Measurements from ENCODE around the gene GPRC6A.
"Not testable (repeated sequence)": the region's sequence is repeated elsewhere in the genome, so short reads cannot be mapped to it uniquely, and the experiment has no call there.

The GPRC6A gene, protein sequence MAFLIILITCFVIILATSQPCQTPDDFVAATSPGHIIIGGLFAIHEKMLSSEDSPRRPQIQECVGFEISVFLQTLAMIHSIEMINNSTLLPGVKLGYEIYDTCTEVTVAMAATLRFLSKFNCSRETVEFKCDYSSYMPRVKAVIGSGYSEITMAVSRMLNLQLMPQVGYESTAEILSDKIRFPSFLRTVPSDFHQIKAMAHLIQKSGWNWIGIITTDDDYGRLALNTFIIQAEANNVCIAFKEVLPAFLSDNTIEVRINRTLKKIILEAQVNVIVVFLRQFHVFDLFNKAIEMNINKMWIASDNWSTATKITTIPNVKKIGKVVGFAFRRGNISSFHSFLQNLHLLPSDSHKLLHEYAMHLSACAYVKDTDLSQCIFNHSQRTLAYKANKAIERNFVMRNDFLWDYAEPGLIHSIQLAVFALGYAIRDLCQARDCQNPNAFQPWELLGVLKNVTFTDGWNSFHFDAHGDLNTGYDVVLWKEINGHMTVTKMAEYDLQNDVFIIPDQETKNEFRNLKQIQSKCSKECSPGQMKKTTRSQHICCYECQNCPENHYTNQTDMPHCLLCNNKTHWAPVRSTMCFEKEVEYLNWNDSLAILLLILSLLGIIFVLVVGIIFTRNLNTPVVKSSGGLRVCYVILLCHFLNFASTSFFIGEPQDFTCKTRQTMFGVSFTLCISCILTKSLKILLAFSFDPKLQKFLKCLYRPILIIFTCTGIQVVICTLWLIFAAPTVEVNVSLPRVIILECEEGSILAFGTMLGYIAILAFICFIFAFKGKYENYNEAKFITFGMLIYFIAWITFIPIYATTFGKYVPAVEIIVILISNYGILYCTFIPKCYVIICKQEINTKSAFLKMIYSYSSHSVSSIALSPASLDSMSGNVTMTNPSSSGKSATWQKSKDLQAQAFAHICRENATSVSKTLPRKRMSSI

DNA sequence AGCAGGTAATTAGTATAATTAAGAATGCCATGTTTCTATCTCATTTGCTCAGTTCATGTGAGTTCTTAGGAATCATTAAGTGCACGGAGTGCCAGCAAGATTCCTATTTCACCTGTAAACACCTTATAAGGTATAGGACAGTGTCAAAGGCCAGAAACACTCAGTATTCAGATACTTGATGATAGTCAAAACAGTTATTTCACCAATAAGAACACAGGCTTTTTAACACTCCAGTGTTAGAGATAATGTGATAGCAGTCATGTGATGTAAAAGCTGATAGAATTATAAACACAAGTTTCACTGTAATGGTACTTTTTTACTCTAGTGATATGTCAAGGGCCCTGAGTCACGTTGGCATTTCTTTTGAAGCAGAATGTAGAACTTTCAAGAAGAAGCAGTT, at the start of gene GPRC6A:
Gene GPRC6A (minus strand): TSS at position 101 of the 400 bp plus-strand sequence. CDS start 70 bp downstream, at position 31.
- DNase-seq (ENCODE audit: low read depth): no peak

DNA sequence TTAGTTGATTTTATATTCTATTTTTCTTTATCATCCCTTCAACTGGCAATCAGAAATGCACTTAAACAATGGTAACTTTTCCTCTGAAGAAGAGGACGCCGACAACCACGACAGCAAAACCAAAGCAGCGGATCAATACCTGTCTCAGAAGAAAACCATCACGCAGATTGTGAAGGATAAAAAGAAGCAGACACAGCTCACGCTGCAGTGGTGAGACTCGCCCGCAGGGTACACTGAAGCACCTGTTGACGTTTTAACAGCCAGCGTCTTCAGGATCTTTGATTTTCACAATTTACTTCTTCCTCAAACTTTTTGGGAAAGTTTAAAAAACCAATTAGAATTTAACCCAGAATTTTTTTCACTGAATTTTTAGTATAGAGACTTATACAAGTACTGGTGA, 48.9 kb upstream of the GPRC6A start:
- no peak for DNase-seq (ENCODE audit: low read depth)

DNA sequence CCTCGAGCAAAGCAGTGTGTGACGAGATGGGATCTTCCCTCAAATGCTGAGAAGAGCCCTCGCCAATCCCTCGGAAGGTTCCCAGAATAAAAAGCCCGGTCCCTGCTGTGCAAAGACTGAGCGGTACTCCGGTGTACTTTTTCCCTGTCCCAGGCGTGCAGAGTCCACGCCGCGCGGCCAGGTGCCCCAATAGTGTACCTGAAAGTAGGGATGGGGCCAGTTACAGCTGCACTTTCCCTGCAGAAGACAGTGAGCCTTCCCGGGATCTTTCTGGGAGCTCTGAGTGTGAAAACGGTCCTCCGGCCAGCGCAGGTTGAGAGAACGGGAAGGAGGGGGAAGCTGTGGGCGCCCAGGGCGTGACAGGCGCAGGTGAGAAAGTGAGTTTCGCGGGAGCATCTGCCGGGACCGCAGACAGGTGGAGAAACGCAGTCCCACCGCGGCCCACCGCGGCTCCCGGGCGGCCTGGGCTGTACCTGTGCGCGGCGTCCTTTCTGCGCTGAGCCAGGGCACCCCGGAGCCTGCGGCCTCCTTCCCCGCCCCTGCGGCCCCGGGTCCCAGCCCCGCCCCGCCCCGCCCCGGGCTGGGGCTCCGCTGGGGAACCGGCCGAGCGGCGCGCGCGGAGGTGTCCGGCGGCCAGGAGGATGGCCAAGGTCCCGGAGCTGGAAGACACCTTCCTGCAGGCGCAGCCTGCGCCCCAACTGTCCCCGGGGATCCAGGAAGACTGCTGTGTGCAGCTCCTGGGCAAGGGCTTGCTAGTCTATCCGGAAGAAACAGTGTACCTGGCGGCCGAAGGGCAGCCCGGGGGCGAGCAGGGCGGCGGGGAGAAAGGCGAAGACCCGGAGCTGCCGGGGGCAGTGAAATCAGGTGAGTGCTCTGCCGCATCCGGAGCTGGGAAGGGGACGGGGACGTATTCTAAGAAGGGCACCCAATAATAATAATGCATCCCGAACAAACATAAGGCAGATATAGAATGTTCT, 48.0 kb upstream of the GPRC6A start, which contains the start of gene RFX6:
Gene RFX6 (plus strand): TSS at position 608 of the 977 bp plus-strand sequence. CDS start 34 bp downstream, at position 642.
- DNase-seq (ENCODE audit: low read depth): no peak

DNA sequence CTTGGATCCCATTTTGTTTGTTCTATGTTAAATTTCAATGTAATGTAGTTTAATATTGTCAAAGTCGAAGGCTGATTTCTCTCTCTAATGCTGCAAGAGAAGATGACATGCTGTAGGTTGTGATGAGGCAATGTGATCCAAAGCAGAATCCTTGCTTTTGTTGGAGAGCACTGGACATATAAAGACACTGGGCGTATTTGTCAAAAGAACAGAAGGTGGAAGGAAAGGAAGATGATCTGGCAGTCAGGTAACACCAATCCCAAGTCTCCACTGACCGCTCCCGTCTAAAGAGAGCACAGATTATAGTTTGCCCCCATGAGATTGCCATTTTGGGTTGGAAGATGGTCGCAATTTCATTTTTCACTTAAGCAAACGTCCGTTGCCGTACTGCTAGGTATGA, 47.2 kb upstream of the GPRC6A start:
- no peak for DNase-seq (ENCODE audit: low read depth)

DNA sequence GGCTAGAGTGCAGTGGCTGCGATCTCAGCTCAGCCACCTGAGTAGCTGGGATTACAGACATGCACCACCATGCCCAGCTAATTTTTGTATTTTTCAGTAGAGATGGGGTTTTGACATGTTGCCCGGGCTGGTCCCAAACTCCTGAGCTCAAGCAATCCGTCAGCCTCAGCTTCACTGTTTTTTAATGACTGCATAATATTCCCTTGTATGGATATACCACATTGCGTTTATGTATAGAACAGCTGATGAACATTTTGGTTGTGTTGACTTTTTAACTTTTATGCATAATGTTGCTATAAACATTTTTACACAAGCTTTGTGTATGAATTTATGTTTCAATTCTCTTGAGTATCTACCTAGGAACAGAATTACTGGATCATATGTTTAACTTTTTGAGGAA, 43.9 kb upstream of the GPRC6A start:
- DNase-seq (ENCODE audit: low read depth): no peak

DNA sequence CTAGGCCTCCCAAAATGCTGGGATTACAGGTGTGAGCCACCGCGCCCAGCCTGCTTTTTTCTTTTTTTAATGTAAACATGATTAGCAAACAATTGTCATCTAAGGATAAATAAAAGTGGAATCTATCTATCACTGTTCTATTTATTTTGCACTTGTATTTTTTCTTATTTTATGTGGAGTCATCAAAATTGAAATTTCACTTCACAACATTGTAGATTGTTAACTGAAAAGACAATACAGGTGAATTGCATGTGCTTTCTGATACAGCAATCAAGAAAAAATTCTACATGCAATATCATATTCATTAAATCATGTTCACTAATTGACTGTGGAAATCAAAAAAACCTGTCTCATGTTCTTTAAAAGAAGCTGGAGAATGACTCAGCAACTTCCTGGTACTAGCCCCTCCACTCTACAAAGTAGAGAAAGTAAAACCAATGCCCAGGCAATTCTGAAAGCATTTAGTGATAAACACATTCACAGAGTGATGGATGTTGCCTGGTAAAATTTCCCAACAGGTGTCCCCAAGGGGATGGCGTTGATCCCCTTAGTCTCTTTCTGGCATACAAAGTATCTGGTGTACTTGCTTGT, 37.5 kb upstream of the GPRC6A start:
- no peak for DNase-seq (ENCODE audit: low read depth)

DNA sequence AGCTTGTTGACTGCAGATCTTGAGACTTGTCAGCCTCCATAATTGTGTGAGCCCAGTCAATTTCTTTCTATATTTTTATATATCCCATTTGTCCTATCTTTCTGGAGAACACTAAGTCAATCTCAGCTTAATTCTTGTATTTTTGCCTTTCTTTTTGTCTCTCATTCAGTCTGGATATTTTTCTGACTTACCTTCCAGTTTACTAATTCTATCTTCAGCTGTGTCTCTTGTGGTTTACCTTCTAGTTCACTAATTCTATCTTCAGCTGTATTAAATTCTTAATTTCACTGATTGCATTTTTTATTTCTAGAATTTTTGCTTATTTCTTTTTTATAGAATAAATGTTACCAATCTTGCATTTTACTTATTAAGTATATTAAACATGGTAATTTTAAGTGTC, 30.4 kb upstream of the GPRC6A start:
- no peak for DNase-seq (ENCODE audit: low read depth)

DNA sequence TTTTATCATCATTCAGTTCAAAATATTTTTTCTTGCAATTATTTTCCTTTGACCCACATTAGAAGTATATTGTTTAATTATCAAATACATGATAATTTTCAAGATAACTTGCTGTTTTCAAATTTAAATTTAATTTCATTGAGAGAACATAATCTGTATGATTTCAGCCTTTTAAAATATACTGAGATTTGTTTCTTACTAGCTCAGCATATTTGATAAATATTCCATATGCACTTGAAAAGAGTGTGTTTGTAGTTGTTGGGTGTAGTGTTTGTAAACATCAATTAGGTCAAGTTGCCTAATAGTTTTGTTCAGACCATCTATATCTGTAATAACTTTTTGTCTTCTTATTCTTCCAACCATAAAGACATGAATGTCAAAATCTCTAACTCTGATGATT, 29.2 kb upstream of the GPRC6A start:
- no peak for DNase-seq (ENCODE audit: low read depth)

DNA sequence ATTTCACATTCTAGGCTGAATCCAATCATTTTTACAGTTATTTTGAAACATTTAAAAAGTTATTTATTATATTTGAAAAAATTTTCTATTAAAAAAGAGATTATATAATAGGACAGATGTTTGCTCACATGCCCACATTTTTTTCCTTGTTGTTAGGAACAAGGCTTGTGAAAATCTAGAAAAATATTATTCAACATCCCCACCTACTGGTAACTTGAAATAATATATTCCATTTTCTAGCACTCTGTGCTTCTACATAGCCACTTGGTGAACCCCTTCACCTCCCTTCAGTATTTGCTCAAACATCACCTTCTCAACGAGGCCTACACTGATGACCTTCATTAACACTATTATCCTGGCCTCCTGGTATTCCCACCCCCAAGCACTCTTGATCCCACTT, 18.3 kb upstream of the GPRC6A start:
- no peak for DNase-seq (ENCODE audit: low read depth)

DNA sequence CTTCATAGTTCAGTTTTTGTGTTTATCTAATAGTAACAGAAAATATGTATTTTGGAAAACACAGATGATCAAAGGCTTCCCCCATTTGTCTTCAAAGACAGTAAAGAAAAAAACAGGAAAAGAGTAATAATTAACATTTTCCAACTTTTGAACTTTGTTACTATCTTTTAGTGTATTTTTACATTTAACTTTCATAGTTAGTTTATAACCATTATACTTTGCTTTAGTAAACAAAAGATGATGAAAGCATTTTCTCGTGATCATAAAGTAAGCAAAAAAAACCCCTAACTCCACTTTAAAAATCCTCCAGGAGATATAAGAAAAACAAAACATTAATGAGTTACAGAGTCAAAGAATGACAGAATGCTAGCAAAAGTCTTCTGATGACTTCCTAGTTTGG, 13.6 kb upstream of the GPRC6A start:
- DNase-seq (ENCODE audit: low read depth): no peak

DNA sequence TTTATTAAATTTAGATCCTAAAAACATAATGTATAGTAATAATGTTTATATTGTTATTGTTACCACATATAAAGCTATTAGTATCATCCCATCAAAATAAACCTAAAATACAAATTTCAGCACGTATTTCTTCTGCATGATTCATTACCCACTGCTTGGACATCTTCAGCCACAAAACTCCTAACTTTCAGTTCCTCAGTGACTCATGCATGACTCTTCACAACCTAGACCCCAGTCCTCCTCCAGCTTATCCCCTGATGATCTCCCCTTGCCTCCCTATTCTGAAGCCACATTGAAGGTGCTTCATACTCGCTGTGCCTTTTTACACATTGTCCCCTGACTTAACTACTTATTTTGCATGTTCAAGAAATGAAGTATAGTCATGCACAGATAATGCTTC, 11.2 kb upstream of the GPRC6A start:
- no peak for DNase-seq (ENCODE audit: low read depth)

DNA sequence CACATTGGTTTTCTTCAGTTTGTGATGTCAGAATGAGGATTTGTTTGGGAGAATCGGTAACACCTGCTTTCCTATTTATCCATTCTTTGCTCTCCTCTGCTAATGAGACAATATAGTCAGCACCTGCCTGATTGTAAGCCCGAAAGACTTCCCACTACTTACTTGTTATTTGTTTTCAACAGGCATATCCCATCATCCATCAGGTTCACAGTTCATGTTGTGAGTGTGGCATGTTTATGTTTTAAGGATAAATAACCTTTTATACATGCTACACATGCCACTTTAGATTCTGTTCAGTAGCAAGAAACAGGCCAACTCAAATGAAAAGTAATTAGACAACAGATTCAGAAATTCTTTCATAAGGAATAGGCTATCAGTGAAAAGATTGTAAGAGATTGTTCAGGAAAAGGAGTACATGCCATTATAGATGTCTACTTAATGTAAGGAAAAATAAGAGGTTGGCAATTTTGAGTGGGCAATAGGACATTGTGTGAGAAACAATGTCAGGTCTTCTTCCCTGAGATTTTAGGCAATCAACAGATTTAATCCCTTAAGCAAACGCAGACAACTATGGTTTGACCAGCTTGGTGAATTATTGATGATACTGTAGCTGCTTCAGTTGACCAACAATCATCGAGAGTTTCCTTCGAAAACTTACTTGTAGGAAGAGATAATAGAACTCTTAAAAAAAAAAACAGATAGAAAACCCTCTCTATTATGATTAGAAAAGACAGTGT, 7.9 kb upstream of the GPRC6A start:
- no peak for DNase-seq (ENCODE audit: low read depth)

DNA sequence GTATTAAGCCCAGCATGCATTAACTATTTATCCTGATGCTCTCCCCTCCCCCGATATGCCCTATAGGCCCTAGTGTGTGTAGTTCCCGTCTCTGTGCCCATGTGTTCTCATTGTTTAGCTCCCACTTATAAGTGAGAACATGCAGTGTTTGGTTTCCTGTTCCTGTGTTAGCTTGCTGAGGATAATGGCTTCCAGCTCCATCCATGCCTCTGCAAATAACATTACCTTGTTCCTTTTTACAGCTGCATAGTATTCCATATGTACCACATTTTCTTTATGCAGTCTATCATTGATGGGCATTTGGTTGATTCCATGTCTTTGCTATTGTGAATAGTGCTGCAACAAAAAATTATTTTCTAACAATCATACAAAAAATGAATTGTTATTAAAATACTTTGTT, 5.6 kb upstream of the GPRC6A start:
- not testable (repeated sequence) for DNase-seq (ENCODE audit: low read depth)

DNA sequence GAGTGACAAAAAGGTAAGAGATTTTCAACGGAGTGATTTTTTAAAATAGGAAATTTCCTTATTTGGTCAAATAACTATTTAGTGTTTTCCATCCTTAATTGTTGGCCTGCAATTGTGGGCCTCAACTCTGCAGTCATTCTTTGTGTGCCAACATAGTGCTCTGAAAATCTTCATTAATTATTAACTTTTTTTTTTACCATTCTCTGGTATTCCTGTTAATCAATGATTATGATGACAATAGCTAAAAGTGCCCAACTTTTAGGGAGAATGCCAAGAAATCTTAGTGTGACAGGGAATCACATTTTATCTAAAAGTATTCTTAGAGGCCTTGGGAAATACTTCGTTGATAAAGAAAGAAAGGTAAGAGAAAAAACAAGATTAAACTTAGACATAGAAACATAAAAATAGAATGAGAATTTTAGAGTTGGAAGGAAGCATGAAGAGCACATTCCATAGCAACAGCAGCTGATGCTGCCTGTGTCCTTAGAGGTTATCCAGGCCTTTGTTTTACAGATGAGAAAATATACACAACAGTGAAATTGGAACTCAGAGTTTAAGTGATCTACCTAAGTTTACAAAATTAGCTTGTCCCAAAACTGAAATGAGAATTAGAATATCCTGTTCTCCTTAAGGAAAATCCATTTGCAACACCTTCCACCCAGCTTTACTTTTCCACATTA, 1.2 kb downstream of the GPRC6A start:
- DNase-seq (ENCODE audit: low read depth): no peak

DNA sequence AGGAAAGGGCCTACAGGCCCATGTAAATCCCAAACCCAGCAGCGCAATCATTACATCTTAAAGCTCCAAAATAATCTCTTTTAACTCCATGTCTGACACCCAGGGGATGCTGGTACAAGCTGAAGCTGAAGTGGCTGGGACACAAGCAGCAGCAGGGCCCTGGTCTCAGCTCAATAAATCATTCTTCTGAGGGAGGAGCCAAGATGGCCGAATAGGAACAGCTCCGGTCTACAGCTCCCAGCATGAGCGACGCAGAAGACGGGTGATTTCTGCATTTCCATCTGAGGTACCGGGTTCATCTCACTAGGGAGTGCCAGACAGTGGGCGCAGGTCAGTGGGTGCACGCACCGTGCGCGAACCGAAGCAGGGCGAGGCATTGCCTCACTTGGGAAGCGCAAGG, 12.5 kb downstream of the GPRC6A start:
- DNase-seq (ENCODE audit: low read depth): not testable (repeated sequence)

DNA sequence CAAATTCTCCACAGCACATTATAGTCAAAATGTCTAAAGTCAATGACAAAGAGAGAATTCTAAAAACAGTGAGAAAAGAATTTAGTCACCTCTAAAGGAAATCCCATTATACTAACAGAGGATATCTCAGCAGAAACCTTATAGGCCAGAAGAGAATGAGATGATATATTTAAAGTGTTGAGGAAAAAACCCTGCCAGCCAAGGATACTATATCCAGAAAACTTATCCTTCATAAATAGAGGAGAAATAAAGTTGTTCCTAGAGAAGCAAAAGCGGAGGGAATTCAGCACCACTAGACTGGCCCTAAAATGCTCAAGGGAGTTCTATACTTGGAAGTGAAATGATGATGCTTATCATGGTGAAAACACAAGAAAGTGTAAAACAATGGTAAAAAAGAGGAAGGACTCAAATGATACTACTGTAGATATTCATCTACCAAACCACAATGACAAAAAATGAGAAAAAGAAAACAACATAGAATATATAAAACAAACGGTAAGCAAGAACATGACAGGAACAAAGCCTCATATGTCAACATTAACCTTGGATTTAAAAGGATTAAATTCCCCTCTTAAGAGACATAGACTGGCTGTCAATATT, 16.7 kb downstream of the GPRC6A start:
- DNase-seq (ENCODE audit: low read depth): no peak

DNA sequence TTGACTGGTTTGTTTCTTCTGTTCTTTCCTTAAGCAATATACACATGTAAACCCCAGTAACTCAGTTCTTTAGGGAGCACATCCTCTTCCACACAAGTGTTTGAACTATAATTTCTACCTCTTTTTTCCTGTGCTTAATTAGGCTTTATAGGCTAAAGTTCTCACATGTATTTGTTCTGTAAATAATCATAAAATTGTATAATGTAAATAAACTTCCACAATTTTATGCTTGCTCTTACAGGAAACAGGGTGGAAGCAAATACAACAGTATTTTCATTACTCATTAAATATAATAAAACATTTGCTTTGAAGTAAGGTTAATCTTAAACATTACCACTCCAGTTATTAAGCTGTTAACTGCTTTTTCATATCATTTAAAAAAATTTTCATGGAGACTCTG, 26.9 kb downstream of the GPRC6A start:
- no peak for DNase-seq (ENCODE audit: low read depth)

DNA sequence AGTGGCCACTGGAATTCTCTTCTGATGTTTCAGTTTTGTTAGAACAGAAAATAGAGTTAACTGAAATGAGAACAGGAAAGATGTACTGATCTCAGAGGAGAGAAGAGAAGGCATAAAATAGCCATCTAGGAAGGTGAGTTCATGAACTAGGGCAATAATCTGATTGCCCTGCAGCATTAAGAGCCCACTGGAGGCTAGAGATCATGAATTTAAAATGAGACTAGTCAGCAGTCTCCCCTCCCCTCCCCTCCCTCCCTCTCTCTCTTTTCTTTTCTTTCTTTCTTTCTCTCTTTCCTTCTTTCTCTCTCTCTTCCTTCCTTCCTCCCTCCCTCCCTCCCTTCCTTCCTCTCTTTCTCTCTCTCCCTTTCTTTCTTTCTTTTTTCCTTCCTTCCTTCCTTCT, 28.9 kb downstream of the GPRC6A start:
- DNase-seq (ENCODE audit: low read depth): no peak

DNA sequence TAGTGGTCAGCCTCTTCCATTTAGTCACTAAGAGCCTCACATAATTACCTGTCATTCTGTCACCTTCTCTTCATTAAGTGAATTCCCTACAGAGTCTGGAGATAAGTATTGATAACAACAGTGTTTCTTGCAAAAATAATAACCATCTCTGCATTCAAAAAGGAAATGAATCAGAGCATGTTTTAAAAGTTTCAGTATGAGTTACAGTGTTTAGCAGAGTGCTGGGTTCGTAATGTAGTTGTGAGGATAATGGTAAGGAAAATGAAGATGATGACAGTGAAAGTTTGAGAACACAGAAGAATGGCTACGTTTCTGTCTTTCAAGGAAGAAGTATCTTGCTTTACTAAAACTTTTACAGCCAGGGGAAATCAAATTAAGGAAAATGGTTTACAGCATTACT, 31.3 kb downstream of the GPRC6A start:
- DNase-seq (ENCODE audit: low read depth): no peak

DNA sequence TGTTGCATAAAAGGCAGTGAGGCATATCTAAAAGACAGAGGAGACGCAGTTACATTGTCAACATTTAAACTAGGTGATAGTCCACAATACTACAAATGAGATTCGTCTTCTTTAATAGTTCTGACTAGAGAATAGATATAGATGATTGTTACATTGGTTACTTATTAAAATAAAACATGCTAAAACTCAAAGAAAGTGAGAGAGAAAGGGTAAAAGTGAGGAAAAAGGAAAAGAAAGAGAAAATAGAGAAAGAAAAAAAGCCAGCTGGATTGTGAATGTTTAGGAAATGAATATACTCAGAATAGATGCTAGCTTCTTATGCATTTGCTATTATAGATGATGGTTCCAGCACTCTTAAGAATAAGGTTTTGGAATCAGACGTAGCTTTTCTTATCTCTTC, 35.7 kb downstream of the GPRC6A start:
- DNase-seq (ENCODE audit: low read depth): no peak

All from stimulated activated CD8-positive, alpha-beta memory T cell treated with anti-CD3 and anti-CD28 coated beads, Interleukin-12 subunit alpha, Interleukin-12 subunit beta, amount 100 ng/mL, for 1 hour (primary cell).